SK-N-SH (cell line): ENCODE results near the gene ATL3. TPM values are rescaled to one million over a fixed set of nuclear protein-coding genes. Genes with fewer than 3 reads are reported as not detected.

Source experiments
- CTCF ChIA-PET: fragments of 300-600, 350-600 bp; formaldehyde crosslinking; extraction: SDS; loops from one replicate; lab custom pipeline; 2021; lab: Yijun Ruan, JAX
- POLR2A ChIA-PET: fragments of 350-600 bp; sonication (Branson Sonifier 250); formaldehyde crosslinking; extraction: SDS; loops from one replicate; lab custom pipeline; 2020; ENCODE audit warnings: antibody characterized with exemption, inconsistent platforms; lab: Yijun Ruan, JAX
- DNase-seq: peaks from one replicate; pipeline ENCODE4 v3.0.0; 2012
- H2AFZ ChIP-seq: fragments of 200-600 bp; sonication (generic); 2 replicates; pipeline ENCODE4 v1.8.1; 2016; ENCODE audit warnings: antibody characterized with exemption, mild to moderate bottlenecking, low read depth
- H3F3A ChIP-seq: fragments of 200-600 bp; sonication (generic); replicated peaks from 2 replicates; pipeline ENCODE3; 2016; ENCODE audit warnings: antibody characterized with exemption, mild to moderate bottlenecking; ENCODE audit not compliant: insufficient read depth
- H3K27ac ChIP-seq, 2 experiments: fragments of 200-500 bp in 1 of 2; fragments of 200-600 bp in 1 of 2; sonication (Bioruptor generic) in 1 of 2; sonication (generic), shearing (Covaris generic) in 1 of 2; 2 replicates each; pipeline versions ENCODE4 v1.5.1 to v1.6.1; 2014 to 2016; ENCODE audit warnings: low read depth in 2 of 2, inconsistent platforms in 1 of 2, low read length in 1 of 2, mild to moderate bottlenecking in 1 of 2, mixed read lengths in 1 of 2
- H3K27me3 ChIP-seq: fragments of 200-600 bp; sonication (generic), shearing (Covaris generic); 2 replicates; pipeline ENCODE4 v1.6.1; 2016; ENCODE audit warnings: mixed run types; ENCODE audit not compliant: insufficient read depth
- H3K36me3 ChIP-seq, 2 experiments: fragments of 200-500 bp in 1 of 2; fragments of 200-600 bp in 1 of 2; sonication (Bioruptor generic) in 1 of 2; sonication (generic) in 1 of 2; replicated peaks in 1 of 2; 2 replicates each; pipeline versions ENCODE3 to v1.5.1; 2014 to 2016; ENCODE audit warnings: low read length in 1 of 2, mild to moderate bottlenecking in 1 of 2; ENCODE audit not compliant: insufficient read depth in 2 of 2, control insufficient read depth in 1 of 2
- H3K4me1 ChIP-seq, 2 experiments: fragments of 200-500 bp in 1 of 2; fragments of 200-600 bp in 1 of 2; sonication (Bioruptor generic) in 1 of 2; sonication (generic), shearing (Covaris generic) in 1 of 2; 2 replicates each; pipeline versions ENCODE4 v1.5.1 to v1.6.1; 2014 to 2016; ENCODE audit warnings: low read depth in 1 of 2, low read length in 1 of 2, mixed run types in 1 of 2; ENCODE audit not compliant: insufficient read depth in 2 of 2, control insufficient read depth in 1 of 2
- H3K4me2 ChIP-seq: fragments of 200-600 bp; sonication (generic), shearing (Covaris generic); 2 replicates; pipeline ENCODE4 v1.6.1; 2017; ENCODE audit warnings: mixed run types
- H3K4me3 ChIP-seq, 2 experiments: fragments of 200-500 bp in 1 of 2; fragments of 200-600 bp in 1 of 2; sonication (Bioruptor generic) in 1 of 2; sonication (generic), shearing (Covaris generic) in 1 of 2; 2 replicates each; pipeline versions ENCODE4 v1.5.1 to v1.8.1; 2014 to 2016; ENCODE audit warnings: low read depth in 2 of 2, inconsistent platforms in 1 of 2, low read length in 1 of 2, mild to moderate bottlenecking in 1 of 2, mixed read lengths in 1 of 2, moderate library complexity in 1 of 2
- H3K79me2 ChIP-seq: fragments of 200-600 bp; sonication (generic); 2 replicates; pipeline ENCODE4 v1.8.1; 2017; ENCODE audit warnings: mild to moderate bottlenecking; ENCODE audit not compliant: insufficient read depth
- H3K9ac ChIP-seq: fragments of 200-600 bp; sonication (generic); 2 replicates; pipeline ENCODE4 v1.6.1; 2017; ENCODE audit warnings: mixed run types
- H3K9me2 ChIP-seq: fragments of 200-600 bp; sonication (generic); 2 replicates; pipeline ENCODE4 v1.6.1; 2017; ENCODE audit warnings: mixed run types
- H3K9me3 ChIP-seq: fragments of 200-600 bp; sonication (generic); 2 replicates; pipeline ENCODE4 v1.6.1; 2017; ENCODE audit warnings: mixed run types, mild to moderate bottlenecking, moderate library complexity
- H4K20me1 ChIP-seq: fragments of 200-600 bp; sonication (generic); 2 replicates; pipeline ENCODE4 v1.6.1; 2017; ENCODE audit warnings: mild to moderate bottlenecking, mixed run types; ENCODE audit not compliant: insufficient read depth
- CHD2 ChIP-seq: fragments of 150-350 bp; IDR thresholded peaks from 2 replicates; pipeline ENCODE4 v1.6.1; 2018; ENCODE audit warnings: low read length; ENCODE audit not compliant: partially characterized antibody
- CTCF ChIP-seq: fragments of 200-600 bp; sonication (generic); IDR thresholded peaks from 2 replicates; pipeline ENCODE4 v1.6.1; 2017; ENCODE audit warnings: antibody characterized with exemption, mild to moderate bottlenecking, moderate library complexity
- ELF1 ChIP-seq: IDR thresholded peaks from 2 replicates; pipeline ENCODE4 v1.4.0; 2012
- EZH2phosphoT487 ChIP-seq: fragments of 200-600 bp; sonication (generic); IDR thresholded peaks from 2 replicates; pipeline ENCODE4 v1.6.1; 2017; ENCODE audit warnings: low read depth, mixed run types, mild to moderate bottlenecking, antibody characterized with exemption, moderate library complexity, borderline replicate concordance
- MXI1 ChIP-seq: IDR thresholded peaks from 2 replicates; pipeline ENCODE4 v1.6.1; 2012; ENCODE audit warnings: mild to moderate bottlenecking, low read depth, low read length, improper control_type of control experiment
- NRF1 ChIP-seq: IDR thresholded peaks from 2 replicates; pipeline ENCODE4 v1.6.1; 2012; ENCODE audit warnings: low read depth, mild to moderate bottlenecking, low read length
- RAD21 ChIP-seq: IDR thresholded peaks from 2 replicates; pipeline ENCODE4 v1.6.1; 2012; ENCODE audit warnings: mild to moderate bottlenecking, low read length
- RCOR1 ChIP-seq: fragments of 150-350 bp; IDR thresholded peaks from 2 replicates; pipeline ENCODE4 v1.6.1; 2017; ENCODE audit warnings: antibody characterized with exemption, low read length
- REST ChIP-seq: IDR thresholded peaks from 2 replicates; pipeline ENCODE4 v1.6.1; 2012; ENCODE audit warnings: mild to moderate bottlenecking, low read depth, low read length, moderate library complexity
- SIN3A ChIP-seq: IDR thresholded peaks from 2 replicates; pipeline ENCODE4 v1.6.1; 2012; ENCODE audit warnings: low read depth, mild to moderate bottlenecking, low read length, moderate library complexity, borderline replicate concordance
- SMC3 ChIP-seq: IDR thresholded peaks from 2 replicates; pipeline ENCODE4 v1.6.1; 2012; ENCODE audit warnings: low read depth, low read length, improper control_type of control experiment
- USF2 ChIP-seq: fragments of 150-350 bp; IDR thresholded peaks from 2 replicates; pipeline ENCODE4 v1.6.1; 2017; ENCODE audit warnings: antibody characterized with exemption, low read length, low read depth, borderline replicate concordance
- WGBS: methylation state at CpG from one replicate; pipeline ENCODE4 v1.1.6; 2017; ENCODE audit warnings: low lambda C conversion rate; 5-methylcytosine and 5-hydroxymethylcytosine counted together
- polyA plus RNA-seq, 3 experiments: library from polyadenylated mRNA; depleted of rRNA; stranded (reverse); fragments of >200 nt; gene quantifications; 2 replicates each; pipeline ENCODE4 v1.2.3, GENCODE V29; 2012

ATL3 gene
- polyA plus RNA-seq, 1 of the 3 experiments (the other 2 are of a cell fraction), result 13.1 TPM

GRCh38 chr11:63711838-63712237 lies 40.7 kb upstream of the ATL3 start (continued):
- TF ChIP-seq REST, result no peak
- no peak for TF ChIP-seq SIN3A
- TF ChIP-seq CTCF, result no peak
- no peak for TF ChIP-seq NRF1
- no peak for TF ChIP-seq EZH2phosphoT487

- peaks cover 0 to 4% of the 10 kb centered on the region in 2 experiments for H3K36me3 ChIP-seq
- peaks cover 57% of the 10 kb centered on the region for H3K79me2 ChIP-seq
- ChIA-PET CTCF (interaction anchor here (0.8 to 2.2 kb wide), 4 partner anchors 11 to 127 kb away, joined by 3 to 9 read pairs (median 5); no protein-coding TSS in a partner anchor), POLR2A (no interaction called here)
- no peaks in the 10 kb centered on the region for H3K27me3 ChIP-seq
- WGBS, result 89% methylated on average over 11 of the region's 11 CpGs
- H3K9ac ChIP-seq, result no peak overlapping the region
- H3K4me2 ChIP-seq, result no peak overlapping the region
- peaks cover 10% of the 10 kb centered on the region for H4K20me1 ChIP-seq
- no peaks in the 10 kb centered on the region for H3F3A ChIP-seq
- no peak overlapping the region for H3K4me3 ChIP-seq
- no peak for TF ChIP-seq NRF1
- no peak overlapping the region for H3K27ac ChIP-seq
- no peak for DNase-seq
- peaks cover 0 to 15% of the 10 kb centered on the region in 2 experiments; a peak in 1 of 4 replicates for H3K4me1 ChIP-seq
- H3K9me2 ChIP-seq, result no peaks in the 10 kb centered on the region
- H2AFZ ChIP-seq, result no peak overlapping the region
- no peaks in the 10 kb centered on the region for H3K9me3 ChIP-seq
Observed at GRCh38 chr11:63710476-63711217, 39.5 kb upstream of the ATL3 start.

GRCh38 chr11:63709336-63709884 lies 38.2 kb upstream of the ATL3 start:
- ChIA-PET CTCF (interaction anchor here (0.6 to 1.3 kb wide), 3 partner anchors 36 to 451 kb away, joined by 3 to 6 read pairs (median 3); no protein-coding TSS in a partner anchor), POLR2A (no interaction called here)
- Histone ChIP-seq H3K36me3 (peaks cover 0 to 4% of the 10 kb centered on the region in 2 experiments), H3K4me2 (no peak overlapping the region), H4K20me1 (peaks cover 10% of the 10 kb centered on the region), H3K4me3 (no peak overlapping the region), H3K4me1 (peaks cover 0 to 19% of the 10 kb centered on the region in 2 experiments; a peak in 1 of 4 replicates), H3K79me2 (peaks cover 64% of the 10 kb centered on the region), H3K9me3 (no peaks in the 10 kb centered on the region), H3K27me3 (no peaks in the 10 kb centered on the region), H3F3A (peaks cover 4% of the 10 kb centered on the region), H2AFZ (no peak overlapping the region), H3K27ac (no peak overlapping the region), H3K9ac (no peak overlapping the region), H3K9me2 (no peaks in the 10 kb centered on the region)
- no peak for DNase-seq
- 86% methylated on average over 3 of the region's 3 CpGs for whole genome bisulfite sequencing
- TF ChIP-seq SMC3 (no peak), RAD21 (no peak), REST (no peak), ELF1 (no peak), CHD2 (no peak), MXI1 (no peak), USF2 (no peak), RCOR1 (no peak), SIN3A (no peak)
